Esophagus squamous epithelium (tissue), 4 donors: ENCODE measurements around the gene PLEKHN1.

Experiments
- CTCF ChIP-seq, 6 experiments: fragments of 450-650 bp in 4 of 6; fragments of 200-600 bp in 2 of 6; sonication (generic) in 2 of 6; IDR thresholded peaks; one replicate each; pipeline ENCODE4 v1.5.1; 2016 to 2019; ENCODE audit warnings: antibody characterized with exemption in 6 of 6, mild to moderate bottlenecking in 4 of 6, moderate library complexity in 4 of 6
- POLR2A ChIP-seq, 4 donors: fragments of 450-650 bp; IDR thresholded peaks; one replicate each; pipeline ENCODE4 v1.6.1; 2017; ENCODE audit warnings: antibody characterized with exemption in 4 of 4, mild to moderate bottlenecking in 4 of 4, moderate library complexity in 3 of 4

- TF ChIP-seq POLR2A (IDR thresholded peaks at IDR 0.05) (no peak), CTCF (IDR thresholded peaks at IDR 0.05) (no peak)
Observed at GRCh38 chr1:997713-997992, 31.4 kb downstream of the PLEKHN1 start.
